CD4-positive, alpha-beta T cell treated with Interleukin-1 beta for 1 hour (primary cell): ENCODE results near the gene MED13.
"Not testable (repeated sequence)": the region's sequence is repeated elsewhere in the genome, so short reads cannot be mapped to it uniquely, and the experiment has no call there.

Experiments
- DNase-seq, 2 donors: peaks; one replicate each; pipeline ENCODE4 v3.0.0-alpha.2; 2020 to 2022

The MED13 gene

GRCh38 chr17:62085511-62086408 lies 20.7 kb upstream of the MED13 start:
- no peak for DNase-seq

- DNase-seq = no peak
Observed at GRCh38 chr17:62084585-62084984, 19.5 kb upstream of the MED13 start.

GRCh38 chr17:62083651-62084050 lies 18.6 kb upstream of the MED13 start:
- DNase-seq = no peak

DNA sequence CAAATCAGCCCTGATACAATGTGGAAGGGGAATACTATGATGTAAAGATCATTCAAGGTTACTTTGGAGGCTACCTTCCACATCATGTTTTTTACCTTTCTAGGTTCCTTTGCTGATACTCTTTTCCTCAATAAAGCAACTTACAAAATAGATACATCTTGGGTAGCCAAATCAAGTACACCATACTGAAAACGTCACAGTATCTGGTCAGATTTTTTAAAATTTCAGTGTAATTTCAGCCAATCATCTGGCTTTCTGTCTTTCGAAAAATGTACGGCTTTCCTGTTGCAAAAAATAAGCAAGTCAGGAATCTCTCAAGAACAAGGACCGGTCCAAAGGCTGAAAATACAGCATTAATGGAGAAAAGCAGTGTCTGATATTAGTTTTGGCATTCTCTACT lies 15.6 kb upstream of the MED13 start:
- DNase-seq = no peak

DNA sequence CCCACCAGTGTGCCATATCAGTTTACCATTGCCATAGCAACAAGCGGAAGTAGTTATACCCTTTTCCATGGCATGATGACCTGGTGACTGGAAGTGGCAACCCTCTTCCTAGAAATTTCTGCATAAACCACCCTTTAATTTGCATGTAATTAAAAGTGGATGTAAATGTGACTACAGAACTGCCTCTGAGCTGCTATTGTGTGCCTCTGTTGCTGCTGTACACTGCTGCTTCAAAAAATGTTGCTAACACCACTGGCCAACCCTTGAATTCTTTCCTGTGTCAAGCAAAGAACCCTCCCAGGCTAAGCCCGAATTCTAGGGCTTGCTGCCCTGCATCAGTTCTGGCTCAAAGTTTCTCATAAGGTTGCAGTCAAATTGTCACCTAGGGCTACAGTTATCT lies 12.9 kb upstream of the MED13 start:
- no peak for DNase-seq

DNA sequence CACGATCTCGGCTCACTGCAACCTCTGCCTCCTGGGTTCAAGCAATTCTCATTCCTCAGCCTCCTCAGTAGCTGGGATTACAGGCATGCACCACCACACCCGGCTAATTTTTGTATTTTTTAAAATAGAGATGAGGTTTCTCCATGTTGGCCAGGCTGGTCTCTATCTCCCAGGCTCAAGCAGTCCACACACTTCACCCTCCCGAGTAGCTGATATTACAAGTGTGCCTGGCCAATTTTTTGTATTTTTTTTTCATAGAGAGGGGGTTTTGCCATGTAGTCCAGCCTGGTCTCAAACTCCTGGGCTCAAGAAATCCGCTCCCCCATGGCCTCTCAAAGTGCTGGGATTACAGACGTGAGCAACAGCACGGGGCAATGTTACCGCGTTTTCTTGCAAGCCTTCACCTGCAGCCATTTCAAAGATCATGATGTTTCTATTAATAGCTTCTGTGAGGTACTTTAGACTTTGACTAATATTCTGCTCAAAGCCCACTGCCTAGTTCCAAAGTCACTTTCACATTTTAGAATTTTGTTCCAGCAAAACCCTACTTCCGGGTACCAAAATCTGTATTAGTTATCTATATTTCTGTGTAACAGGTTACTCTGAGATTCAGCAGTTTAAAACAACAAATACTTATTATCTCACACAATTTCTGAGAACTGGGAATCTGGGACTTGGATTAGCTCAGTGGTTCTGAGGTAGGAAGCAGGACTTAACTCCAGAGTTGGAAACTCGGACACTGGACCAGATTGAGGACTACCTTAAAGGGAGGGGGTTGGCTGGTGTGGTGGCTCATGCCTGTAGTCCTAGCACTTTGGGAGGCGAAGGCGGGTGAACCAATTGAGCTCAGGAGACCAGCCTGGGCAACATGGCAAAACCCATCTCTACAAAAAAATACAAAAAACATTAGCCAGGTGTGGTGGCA lies 12.0 kb upstream of the MED13 start:
- DNase-seq = no peak

DNA sequence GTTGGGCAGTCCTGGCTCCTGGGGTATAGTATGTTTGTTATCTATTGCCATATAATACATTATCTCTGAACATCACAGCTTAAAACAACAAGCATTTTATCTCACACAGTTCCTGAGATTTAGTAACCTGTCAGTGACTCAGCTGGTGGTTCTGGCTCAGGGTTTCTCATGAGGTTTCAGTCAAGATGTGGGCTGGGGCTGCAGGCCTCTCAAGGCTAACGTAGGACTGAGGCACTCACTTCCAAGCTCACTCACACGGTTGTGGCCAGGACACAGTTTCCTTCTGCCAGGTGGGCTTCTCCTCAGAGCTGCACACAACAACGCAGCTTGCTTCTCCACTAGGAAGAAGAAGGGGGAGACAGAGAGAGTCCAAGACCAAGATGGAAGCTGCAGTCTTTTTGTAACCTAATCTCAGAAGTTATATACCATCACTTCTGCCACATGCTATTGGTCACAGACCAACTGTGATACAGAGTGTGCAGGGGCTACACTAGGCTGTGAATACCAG lies 10.3 kb upstream of the MED13 start:
- no peak for DNase-seq

- no peak for DNase-seq
Observed at GRCh38 chr17:62073993-62074392, 8.9 kb upstream of the MED13 start.

DNA sequence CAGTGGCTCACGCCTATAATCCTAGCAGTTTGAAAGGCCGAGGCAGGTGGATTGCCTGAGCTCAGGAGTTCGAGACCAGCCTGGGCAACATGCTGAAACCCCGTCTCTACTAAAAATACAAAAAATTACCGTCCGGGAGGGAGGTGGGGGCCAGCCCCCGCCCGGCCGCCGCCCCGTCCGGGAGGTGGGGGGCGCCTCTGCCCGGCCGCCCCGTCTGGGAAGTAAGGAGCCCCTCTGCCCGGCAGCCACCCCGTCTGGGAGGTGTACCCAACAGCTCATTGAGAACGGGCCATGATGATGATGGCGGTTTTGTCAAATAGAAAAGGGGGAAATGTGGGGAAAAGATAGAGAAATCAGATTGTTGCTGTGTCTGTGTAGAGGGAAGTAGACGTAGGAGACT lies 7.8 kb upstream of the MED13 start:
- DNase-seq = not testable (repeated sequence)

DNA sequence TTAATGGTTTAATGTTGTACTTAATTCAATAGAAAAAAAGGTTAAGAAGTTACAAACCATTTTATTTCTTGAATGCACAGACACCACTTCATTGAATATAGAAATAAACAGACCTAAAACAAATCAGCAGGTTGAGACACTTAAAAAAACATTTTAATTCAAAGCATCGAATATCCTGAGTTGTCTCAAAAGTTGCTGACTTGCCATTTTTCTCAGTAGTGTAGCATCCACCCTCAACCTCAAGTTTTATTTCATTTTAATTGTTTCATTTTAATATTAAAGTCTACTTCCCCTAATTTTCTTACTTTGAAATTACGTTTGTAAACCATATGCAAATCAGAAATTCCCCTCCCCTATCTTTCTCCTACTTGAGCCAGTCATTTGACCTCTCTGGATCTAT lies 5.8 kb upstream of the MED13 start:
- no peak for DNase-seq

DNA sequence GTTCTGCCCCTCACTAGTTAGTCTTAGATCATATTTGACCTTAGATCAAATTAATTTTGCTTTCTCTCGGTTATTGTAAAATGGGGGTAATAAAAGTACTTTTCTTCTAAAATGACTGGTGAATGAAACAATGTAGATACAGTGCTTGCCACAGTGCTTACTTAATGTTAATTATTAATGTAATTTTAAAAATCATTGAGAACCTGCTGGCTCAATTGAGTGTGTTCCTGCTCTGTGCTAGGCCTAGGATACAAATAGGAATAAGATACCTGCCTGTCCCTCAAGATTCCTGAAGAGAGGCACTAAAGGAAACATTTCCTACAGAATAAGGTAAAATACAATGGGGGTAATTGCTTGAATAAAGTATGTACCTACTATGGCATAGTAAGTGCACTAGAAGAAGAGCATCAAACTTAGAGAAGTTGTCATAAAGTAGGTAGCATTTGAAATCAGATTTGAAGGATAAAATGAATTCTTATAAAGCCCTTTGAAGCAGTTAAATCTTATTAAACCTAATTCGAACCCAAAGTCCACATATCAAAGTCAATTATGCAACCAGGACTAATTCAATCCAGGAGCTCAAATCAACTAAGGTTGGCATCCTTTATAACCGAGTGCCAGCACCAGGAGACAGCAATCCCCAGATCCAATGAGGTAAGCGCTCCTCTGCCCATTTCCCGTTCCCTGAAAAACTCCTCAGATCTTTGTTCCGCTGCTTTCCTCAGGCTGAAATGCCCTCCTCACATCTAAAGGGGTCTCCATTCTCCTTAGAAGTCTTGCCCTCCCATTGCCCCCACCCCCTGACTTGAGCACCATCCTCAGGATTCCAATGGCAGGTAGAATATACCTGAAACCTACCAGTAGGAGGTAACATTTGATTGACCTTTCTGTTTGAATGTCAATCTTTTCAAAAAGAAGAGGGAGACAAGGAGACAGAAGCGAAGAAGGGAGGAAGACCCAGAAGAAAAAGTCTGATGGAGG lies 2.4 kb upstream of the MED13 start:
- no peak for DNase-seq

DNA sequence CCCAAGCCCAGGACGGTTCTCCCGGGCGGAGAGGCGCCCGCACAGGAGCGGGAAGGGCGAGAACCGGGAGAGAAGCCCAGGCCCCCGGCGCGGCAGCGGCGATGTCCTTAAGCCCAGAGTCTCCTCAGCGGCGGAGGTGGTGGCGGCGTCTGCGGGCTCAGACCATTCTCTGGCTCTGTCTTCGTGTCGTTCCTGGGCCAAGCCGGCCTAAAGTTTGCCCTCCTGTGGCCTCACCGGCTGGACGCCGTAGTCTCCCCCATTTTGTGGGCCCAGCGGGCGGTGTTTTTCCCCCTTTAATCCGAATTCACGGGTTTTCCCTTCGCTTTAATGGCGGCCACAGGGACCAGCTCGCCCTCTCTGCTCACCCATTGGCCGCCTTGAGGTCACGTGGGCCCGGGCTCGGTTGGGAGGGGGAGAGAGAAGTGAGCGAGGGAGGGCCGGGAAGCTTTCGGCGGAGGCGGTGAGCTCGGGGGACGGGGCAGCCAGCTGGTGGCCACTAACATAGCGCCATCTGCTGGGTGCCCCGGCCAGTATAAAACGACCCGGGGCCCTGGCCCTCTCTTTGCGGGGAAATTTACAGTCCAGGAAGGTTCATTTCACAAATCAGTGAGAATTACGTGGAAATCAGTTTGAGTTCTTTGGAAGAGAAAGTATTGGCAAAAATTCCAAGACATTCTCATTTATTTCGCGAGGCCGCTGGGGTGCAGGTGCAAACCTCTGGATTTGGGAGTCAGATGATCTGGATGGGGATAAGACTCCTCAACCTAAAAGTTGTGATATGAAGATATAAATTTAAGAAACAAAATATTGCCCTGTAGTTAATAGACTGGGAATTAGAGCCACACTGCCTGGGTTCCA lies 762 bp upstream of the MED13 start:
- peak; percentile 99 for DNase-seq

GRCh38 chr17:62064029-62064790 lies 868 bp downstream of the MED13 start:
- peak; percentile 1 to 44 for DNase-seq

DNA sequence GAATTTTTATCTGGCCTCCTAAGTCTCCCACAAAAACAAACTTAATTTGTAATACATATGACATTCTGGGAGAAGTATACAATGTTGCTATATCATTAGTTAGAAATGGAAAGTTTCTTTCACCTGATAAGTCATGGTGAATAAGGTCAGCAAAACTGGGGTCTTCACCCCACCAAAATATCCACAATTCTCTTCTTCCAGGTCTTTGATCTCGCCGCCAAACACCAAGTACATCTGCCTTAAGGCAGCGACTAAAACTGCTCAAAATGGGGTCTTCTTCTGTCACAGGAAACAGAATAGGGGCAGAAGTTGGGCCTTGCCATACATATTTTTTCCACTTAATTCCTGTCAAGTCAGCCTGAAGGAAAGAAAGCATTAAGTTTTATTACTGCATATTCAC lies 2.1 kb downstream of the MED13 start:
- no peak for DNase-seq

DNA sequence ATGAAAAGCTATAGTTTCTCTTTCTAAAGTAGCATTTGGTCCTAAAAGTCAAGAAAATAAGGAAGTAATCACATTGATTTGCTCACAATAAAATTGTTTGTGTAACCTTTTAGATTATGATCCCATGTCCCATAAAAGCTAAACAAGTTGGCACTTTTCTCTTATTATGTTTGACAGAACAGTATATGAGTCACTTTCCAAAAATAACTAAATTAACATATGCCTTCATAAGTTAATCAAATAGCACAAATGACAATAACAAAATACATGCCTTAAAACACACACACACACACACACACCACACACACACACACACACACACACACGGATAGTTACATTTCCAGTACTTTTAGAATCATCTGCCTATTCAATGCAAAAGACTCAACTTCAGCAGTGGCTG lies 2.8 kb downstream of the MED13 start:
- DNase-seq = no peak

DNA sequence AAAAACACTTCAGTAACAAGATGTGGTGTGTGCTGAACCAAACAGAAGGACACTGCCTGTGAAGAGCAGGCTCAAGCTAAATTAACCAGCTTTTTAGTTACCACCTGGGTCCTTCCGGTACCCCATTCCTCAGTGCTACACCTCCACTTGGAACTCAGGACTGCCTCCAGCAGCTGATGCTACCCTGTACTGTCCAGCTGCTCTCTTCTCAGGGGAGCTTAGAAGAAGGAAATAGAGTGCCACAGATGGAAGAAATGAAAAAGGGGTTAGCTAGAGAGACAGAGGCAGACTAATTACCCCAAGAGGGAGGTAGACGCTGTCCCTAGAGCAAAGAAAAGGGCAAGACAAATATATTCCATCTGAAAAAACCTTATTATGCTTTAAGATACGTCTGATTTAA lies 5.7 kb downstream of the MED13 start:
- DNase-seq = no peak

- DNase-seq = no peak
Observed at GRCh38 chr17:62058611-62059010, 6.5 kb downstream of the MED13 start.

DNA sequence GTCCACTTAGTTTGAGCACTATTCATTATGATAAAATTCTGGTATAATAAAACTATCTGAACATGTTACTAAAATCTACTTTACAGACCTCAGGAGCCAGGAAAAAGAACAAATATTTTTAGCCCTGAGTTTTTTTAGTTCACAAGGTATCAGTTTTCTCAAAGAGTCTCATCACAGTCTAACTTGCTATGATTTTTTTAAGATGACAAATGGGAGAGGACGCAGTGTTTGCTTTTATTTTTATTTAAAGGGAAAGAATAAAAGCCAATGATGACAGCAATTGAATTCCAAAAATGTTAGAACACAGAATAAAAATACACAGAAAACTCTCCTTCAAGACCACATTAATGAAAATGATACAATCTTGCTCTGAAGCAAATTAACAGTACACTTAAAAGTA lies 7.4 kb downstream of the MED13 start:
- no peak for DNase-seq

DNA sequence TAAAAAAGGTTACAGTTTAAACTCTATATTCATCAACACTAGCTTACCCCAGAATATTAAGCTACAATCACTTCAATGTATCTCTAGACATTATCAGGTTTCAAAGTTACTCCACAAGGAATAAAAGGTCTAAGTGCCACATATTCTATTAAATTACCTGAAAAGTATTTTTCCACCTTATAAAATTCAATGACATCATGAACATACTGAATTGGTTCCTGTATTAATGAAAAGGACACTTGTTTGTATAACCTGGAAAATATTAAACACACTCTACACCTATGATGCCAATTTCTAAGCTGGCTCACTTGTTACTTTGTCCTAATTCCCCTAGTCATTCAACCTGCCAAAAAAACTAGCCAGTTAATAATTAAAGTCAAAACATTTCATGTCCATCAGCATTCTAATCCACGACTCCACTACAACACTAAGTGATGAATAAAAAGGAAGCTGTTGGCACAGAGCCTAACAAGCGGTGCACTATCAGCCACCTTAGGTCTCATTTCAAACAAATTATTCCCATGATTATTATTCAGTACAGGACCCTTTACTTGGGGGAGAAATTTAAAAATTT lies 12.2 kb downstream of the MED13 start:
- no peak for DNase-seq

GRCh38 chr17:62051053-62051452 lies 14.0 kb downstream of the MED13 start:
- DNase-seq = no peak
